ENCODE measurements around the gene RCSD1.

RCSD1 gene

DNA sequence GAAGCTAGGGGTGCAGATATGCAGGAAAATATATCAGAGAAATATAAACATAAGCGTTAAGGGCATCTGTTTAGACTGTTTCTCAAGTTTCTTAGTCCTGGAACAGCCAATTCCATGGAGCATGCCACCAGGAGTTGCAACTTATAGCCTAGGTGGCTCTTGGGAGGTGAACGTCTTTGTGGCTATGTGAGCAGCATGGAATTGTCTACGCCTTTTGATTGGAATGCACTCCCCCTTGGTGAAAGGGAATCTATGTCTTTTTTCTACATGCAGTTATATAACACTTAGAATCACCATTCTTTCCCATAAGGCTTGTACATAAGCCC, 12.4 kb downstream of the RCSD1 start:
- ChIA-PET CTCF (no interaction called here), POLR2A (no interaction called here)
- DNase-seq (ENCODE audit: low read depth, low spot score): no peak
- TF ChIP-seq, protein P1, sequence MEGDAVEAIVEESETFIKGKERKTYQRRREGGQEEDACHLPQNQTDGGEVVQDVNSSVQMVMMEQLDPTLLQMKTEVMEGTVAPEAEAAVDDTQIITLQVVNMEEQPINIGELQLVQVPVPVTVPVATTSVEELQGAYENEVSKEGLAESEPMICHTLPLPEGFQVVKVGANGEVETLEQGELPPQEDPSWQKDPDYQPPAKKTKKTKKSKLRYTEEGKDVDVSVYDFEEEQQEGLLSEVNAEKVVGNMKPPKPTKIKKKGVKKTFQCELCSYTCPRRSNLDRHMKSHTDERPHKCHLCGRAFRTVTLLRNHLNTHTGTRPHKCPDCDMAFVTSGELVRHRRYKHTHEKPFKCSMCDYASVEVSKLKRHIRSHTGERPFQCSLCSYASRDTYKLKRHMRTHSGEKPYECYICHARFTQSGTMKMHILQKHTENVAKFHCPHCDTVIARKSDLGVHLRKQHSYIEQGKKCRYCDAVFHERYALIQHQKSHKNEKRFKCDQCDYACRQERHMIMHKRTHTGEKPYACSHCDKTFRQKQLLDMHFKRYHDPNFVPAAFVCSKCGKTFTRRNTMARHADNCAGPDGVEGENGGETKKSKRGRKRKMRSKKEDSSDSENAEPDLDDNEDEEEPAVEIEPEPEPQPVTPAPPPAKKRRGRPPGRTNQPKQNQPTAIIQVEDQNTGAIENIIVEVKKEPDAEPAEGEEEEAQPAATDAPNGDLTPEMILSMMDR (IDR thresholded peaks at IDR 0.05; ENCODE audit: insufficient read depth, low read length, missing control alignments): no peak
- no peak overlapping the region for H3K4me3 ChIP-seq (ENCODE audit: low read depth, low read length)

DNA sequence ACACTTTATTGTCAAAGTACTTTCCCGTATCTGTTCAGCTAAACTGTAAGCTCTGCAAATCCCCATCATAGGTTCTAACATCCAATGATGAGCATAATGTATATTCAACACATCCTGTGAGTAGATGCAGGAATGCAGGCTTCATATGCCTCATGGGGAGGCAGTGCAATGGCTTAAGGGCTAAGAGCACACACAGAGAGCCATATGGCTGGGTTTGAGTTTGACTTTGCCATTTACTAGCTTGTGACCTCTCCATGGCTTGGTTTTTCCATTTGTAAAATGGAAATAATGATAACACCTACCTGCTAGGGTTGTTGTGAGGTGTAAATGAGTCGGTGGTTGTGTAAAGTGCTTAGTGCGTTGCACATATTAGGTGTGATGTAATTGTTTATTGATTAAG, 13.4 kb downstream of the RCSD1 start:
- H3K4me3 ChIP-seq (ENCODE audit: low read depth, low read length): no peak overlapping the region
- ChIA-PET POLR2A (no interaction called here), CTCF (no interaction called here)
- TF ChIP-seq, protein P1 (IDR thresholded peaks at IDR 0.05; ENCODE audit: insufficient read depth, low read length, missing control alignments): no peak
- no peak for DNase-seq (ENCODE audit: low read depth, low spot score)

DNA sequence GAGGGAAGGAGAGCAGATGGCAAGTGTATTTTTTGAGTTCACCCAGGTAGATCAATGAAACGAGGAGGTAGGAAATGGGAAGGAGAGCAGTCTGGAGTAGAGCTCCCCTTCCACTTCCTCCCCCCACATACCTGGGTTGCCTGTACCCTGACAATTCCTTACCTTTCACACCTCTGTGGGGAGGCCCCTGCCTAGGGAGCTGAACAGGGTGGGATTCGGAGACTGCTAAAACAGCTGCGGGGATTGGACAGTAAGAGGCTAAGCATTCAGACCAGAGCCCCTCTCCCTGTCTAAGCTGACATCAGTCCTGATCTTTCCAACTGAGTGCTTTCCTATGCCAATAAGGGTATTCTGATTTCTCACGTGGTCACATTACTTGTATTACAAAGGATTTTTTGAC, 14.5 kb downstream of the RCSD1 start:
- H3K4me3 ChIP-seq (ENCODE audit: low read depth, low read length): no peak overlapping the region
- CTCF ChIA-PET: no interaction called here
- POLR2A ChIA-PET: no interaction called here
- TF ChIP-seq, protein P1 (IDR thresholded peaks at IDR 0.05; ENCODE audit: insufficient read depth, low read length, missing control alignments): no peak
- DNase-seq (ENCODE audit: low read depth, low spot score): no peak

DNA sequence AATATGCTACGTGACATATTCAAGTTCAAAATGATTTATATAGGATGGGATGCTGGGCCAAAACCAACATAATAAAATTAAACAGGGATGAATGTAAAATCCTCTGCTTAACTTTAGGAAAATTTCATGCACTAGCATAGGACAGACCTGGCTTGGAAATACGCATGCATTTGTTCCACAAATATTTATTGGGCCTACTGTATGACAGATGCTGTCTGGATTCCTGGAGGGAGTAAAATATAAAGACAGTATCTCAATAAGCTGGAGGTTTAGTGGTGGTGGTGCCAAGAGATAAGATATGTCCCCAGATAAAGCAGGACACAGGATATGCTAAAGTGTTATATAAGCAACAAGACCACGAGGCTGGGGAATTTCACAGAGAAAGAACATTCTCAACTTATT, 15.1 kb downstream of the RCSD1 start:
- H3K4me3 ChIP-seq (ENCODE audit: low read depth, low read length): no peak overlapping the region
- no peak for DNase-seq (ENCODE audit: low read depth, low spot score)
- TF ChIP-seq, protein P1 (IDR thresholded peaks at IDR 0.05; ENCODE audit: insufficient read depth, low read length, missing control alignments): no peak
- CTCF ChIA-PET: no interaction called here
- POLR2A ChIA-PET: no interaction called here

DNA sequence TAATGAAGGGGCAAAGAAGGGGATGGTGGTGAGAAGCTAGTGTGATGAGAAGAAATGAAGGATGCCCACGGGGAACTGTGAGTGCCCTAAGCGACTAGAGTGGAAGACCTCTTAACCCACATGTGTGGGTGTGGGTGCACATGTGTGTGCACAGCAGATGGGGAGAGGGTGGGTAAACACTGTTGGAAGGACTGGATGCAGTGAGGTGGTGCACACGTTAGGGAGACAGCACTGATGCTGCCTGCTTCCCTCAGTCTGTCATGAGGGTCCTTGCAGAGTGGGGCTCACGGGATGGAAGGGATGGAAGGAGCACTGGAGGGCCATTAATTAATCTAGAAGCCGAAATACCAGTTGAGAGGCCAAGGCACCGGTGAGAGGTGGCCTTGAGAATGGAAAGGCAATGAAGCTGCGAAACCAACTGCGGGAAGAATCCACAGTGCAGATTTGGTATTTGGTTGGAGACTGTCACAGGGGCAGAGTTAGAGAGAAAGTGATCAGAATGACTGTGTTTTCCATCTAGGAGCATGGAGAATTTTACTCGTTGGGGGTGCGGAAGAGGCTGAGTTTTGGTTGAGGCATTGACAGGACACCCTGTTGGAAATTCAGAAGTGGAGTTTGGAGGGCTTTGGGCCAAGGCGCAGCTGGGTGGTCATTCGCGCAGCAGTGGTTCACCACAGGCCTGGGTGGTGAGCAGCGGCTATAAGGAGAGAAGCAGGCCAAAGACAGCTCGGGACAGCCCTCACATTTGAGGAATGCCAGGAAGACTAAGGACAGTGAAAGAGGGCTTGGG, 15.8 kb downstream of the RCSD1 start:
- H3K4me3 ChIP-seq (ENCODE audit: low read depth, low read length): no peak overlapping the region
- POLR2A ChIA-PET: no interaction called here
- CTCF ChIA-PET: interaction anchor here (0.7 to 1.9 kb wide), 2 partner anchors 42 to 89 kb away, joined by 3 to 7 read pairs; no protein-coding TSS in a partner anchor
- TF ChIP-seq, protein P1 (IDR thresholded peaks at IDR 0.05; ENCODE audit: insufficient read depth, low read length, missing control alignments): no peak
- no peak for DNase-seq (ENCODE audit: low read depth, low spot score)

DNA sequence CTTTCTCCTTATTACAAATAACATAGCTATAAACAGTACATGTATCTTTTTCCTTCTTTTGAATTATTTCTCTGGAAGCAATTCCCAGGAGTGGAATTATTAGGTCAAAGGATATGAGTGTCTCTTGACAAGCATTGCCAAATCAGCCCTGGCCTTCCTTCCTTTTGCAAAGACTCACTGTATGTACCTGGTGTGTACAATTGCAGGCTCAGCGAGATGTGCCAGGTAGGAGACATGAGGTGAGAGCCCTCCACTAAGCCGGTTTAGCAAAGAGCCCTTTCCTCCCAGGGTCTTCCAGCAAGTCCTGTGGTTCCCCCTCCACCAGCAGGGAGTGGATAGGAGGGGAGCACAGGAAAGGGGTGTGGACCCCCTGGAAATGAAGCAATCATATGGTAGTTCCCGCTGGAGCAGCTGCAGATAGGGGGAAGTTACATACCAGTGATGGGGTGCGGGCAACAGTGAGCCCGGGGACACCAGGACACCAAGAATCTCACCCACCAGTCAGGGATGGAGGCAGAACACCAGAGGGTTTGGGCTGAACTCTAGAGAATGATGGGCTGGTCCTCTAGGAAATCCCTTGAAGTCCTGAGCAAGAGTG, 18.3 kb downstream of the RCSD1 start:
- ChIA-PET CTCF (no interaction called here), POLR2A (no interaction called here)
- DNase-seq (ENCODE audit: low read depth, low spot score): no peak
- H3K4me3 ChIP-seq (ENCODE audit: low read depth, low read length): no peak overlapping the region
- TF ChIP-seq, protein P1 (IDR thresholded peaks at IDR 0.05; ENCODE audit: insufficient read depth, low read length, missing control alignments): no peak

Data from AG04449 (cell line).